Stomach (tissue), 9 donors: Measurements from ENCODE around the gene CSNK1G1. TPM values are rescaled to one million over a fixed set of nuclear protein-coding genes. Genes with fewer than 3 reads are reported as not detected.

ENCODE experiments used
- DNase-seq, 2 donors: peaks; one replicate each; pipeline versions ENCODE4 v3.0.0 to v3.0.0-alpha.2; 2013 to 2019
- H3K27ac ChIP-seq, 5 donors: fragments of 200-600 bp in 4 of 5; sonication (generic) in 4 of 5; one replicate each; pipeline ENCODE4 v1.5.1; 2013 to 2019; ENCODE audit warnings: mild to moderate bottlenecking in 1 of 5, moderate library complexity in 1 of 5
- H3K27me3 ChIP-seq, 3 donors: fragments of 200-600 bp; sonication (generic); one replicate each; pipeline ENCODE4 v1.5.1; 2017 to 2019; ENCODE audit warnings: mixed run types in 1 of 3
- H3K36me3 ChIP-seq, 4 donors: fragments of 200-600 bp; sonication (generic); 1 replicate in 3 of 4; 2 replicates in 1 of 4; pipeline ENCODE4 v1.5.1; 2016 to 2019
- H3K4me1 ChIP-seq, 4 donors: fragments of 200-600 bp; sonication (generic); one replicate each; pipeline ENCODE4 v1.5.1; 2016 to 2019
- H3K4me3 ChIP-seq, 4 donors: fragments of 200-600 bp; sonication (generic) in 3 of 4; one replicate each; pipeline ENCODE4 v1.5.1; 2016 to 2019; ENCODE audit warnings: mild to moderate bottlenecking in 1 of 4
- H3K9me3 ChIP-seq, 4 donors: fragments of 200-600 bp; sonication (generic); one replicate each; pipeline ENCODE4 v1.5.1; 2016 to 2019
- EP300 ChIP-seq: sonication (generic); formaldehyde crosslinking; IDR thresholded peaks from one replicate; pipeline ENCODE4 v1.6.1; 2017; ENCODE audit warnings: antibody characterized with exemption
- POLR2A ChIP-seq, 4 donors: fragments of 450-650 bp; IDR thresholded peaks; one replicate each; pipeline ENCODE4 v1.6.1; 2016; ENCODE audit warnings: antibody characterized with exemption in 4 of 4, control low read depth in 2 of 4, mild to moderate bottlenecking in 1 of 4, moderate library complexity in 1 of 4
- POLR2AphosphoS5 ChIP-seq, 3 donors: sonication (generic); formaldehyde crosslinking; IDR thresholded peaks; one replicate each; pipeline ENCODE4 v1.6.1; 2016; ENCODE audit warnings: antibody characterized with exemption in 3 of 3
- WGBS, 5 donors: extraction: QIAGEN DNeasy Blood & Tissue Kit in 3 of 5; methylation state at CpG; one replicate each; pipeline versions ENCODE4 v1.1.5 to v1.1.7; 2013 to 2018; 5-methylcytosine and 5-hydroxymethylcytosine counted together
- intact Hi-C: fragments of 100-400 bp; cut with DNase I; formaldehyde crosslinking; loops from one replicate; pipeline ENCODE4 v1.15.1; 2023; ENCODE audit warnings: low total_unique reads
- polyA plus RNA-seq, 3 donors: library from polyadenylated mRNA; stranded (reverse); fragments of 200-250 nt; gene quantifications; one replicate each; pipeline ENCODE4 v1.2.3, GENCODE V29; 2013
- total RNA-seq, 5 donors: library from RNA; depleted of rRNA; stranded (reverse); fragments of >200 nt; gene quantifications; one replicate each; pipeline versions ENCODE4 v1.1.0 to v1.2.3, GENCODE V29; 2014 to 2016
- TF ChIP-seq, protein P1 (sequence below), 7 experiments: fragments of 450-650 bp in 4 of 7; fragments of 200-600 bp in 3 of 7; sonication (generic) in 3 of 7; IDR thresholded peaks; one replicate each; pipeline ENCODE4 v1.5.1; 2016 to 2019; ENCODE audit warnings: antibody characterized with exemption in 7 of 7, control low read depth in 2 of 7, mild to moderate bottlenecking in 1 of 7
- donor health status: healthy with polysubstance abuse.
- donor health status: Bipolar disorder and iron deficiency.
- donor health status: healthy.

Gene CSNK1G1
- total and polyA plus RNA-seq, 8 donors: 2.4 to 63.1 (median 5.4) TPM

GRCh38 chr15:64213646-64214045, 142.3 kb downstream of the CSNK1G1 start:
- Histone ChIP-seq H3K27ac (no peak overlapping the region), H3K4me3 (no peak overlapping the region), H3K9me3 (no peaks in the 10 kb centered on the region), H3K36me3 (peaks cover 3 to 35% (median 31%) of the 10 kb centered on the region in 4 donors), H3K4me1 (peaks cover 0 to 10% (median 4%) of the 10 kb centered on the region in 4 donors), H3K27me3 (no peaks in the 10 kb centered on the region)
- DNase-seq: no peak
- intact Hi-C loops: loop anchor here (10.0 kb wide), 1 partner anchor 141 kb away; the partner anchor contains the start of gene CSNK1G1
- 83 to 91% (median 88%) methylated on average over 3 of the region's 3 CpGs for WGBS, 5 donors
- TF ChIP-seq, protein P1, sequence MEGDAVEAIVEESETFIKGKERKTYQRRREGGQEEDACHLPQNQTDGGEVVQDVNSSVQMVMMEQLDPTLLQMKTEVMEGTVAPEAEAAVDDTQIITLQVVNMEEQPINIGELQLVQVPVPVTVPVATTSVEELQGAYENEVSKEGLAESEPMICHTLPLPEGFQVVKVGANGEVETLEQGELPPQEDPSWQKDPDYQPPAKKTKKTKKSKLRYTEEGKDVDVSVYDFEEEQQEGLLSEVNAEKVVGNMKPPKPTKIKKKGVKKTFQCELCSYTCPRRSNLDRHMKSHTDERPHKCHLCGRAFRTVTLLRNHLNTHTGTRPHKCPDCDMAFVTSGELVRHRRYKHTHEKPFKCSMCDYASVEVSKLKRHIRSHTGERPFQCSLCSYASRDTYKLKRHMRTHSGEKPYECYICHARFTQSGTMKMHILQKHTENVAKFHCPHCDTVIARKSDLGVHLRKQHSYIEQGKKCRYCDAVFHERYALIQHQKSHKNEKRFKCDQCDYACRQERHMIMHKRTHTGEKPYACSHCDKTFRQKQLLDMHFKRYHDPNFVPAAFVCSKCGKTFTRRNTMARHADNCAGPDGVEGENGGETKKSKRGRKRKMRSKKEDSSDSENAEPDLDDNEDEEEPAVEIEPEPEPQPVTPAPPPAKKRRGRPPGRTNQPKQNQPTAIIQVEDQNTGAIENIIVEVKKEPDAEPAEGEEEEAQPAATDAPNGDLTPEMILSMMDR (IDR thresholded peaks at IDR 0.05): no peak
- no peak for TF ChIP-seq POLR2AphosphoS5 (IDR thresholded peaks at IDR 0.05)
- TF ChIP-seq POLR2A (IDR thresholded peaks at IDR 0.05): no peak
- no peak for TF ChIP-seq EP300

DNA sequence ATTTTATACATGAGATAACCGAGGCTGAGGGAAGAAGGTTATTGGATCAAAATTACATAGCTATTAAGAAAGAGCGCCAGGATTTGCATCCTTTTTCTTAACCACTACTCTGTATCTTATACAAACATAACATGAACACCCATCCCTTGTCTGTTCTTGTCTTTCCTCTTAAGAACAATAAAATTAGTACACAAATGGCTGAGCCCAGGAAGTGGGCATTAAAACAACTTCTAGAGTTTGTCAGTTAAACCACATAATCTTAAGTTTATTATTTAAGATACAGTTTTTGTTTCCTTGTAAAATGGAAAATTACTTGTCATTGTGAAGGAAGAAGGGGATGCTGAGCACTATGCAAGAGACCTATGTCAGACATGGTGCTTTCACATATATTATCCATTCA, 144.3 kb downstream of the CSNK1G1 start:
- 81 to 96% (median 90%) methylated on average over 2 of the region's 2 CpGs for WGBS, 5 donors
- H3K4me3 ChIP-seq: no peak overlapping the region
- intact Hi-C loops: loop anchor here (10.0 kb wide), 1 partner anchor 143 kb away; the partner anchor contains the start of gene CSNK1G1
- no peak for TF ChIP-seq EP300
- TF ChIP-seq POLR2AphosphoS5 (IDR thresholded peaks at IDR 0.05): no peak
- TF ChIP-seq, protein P1 (IDR thresholded peaks at IDR 0.05): no peak
- no peak for TF ChIP-seq POLR2A (IDR thresholded peaks at IDR 0.05)
- H3K9me3 ChIP-seq: no peaks in the 10 kb centered on the region
- peaks cover 3 to 45% (median 38%) of the 10 kb centered on the region in 4 donors for H3K36me3 ChIP-seq
- no peak for DNase-seq
- H3K4me1 ChIP-seq: peaks cover 0 to 3% (median under 1%) of the 10 kb centered on the region in 4 donors
- no peaks in the 10 kb centered on the region for H3K27me3 ChIP-seq
- no peak overlapping the region for H3K27ac ChIP-seq

DNA sequence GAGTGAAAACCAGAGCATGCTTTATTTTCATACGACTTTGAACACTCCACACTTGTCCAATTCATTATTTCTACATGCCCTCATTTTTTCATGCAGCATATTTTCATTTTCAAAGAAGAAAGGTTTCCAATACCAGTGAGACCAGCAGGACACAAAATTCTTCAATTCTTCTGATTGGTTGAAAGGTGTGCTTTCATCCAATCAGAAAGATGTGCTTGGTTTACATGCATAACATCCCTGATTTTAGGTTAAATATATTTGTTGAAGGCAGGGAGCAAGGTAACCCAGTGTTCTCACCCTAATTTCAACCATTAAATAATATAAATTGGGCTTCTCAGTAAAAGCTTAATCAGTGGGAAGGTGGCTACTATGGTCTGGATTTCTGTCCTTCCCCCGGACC, 145.6 kb downstream of the CSNK1G1 start:
- intact Hi-C loops: loop anchor here (10.0 kb wide), 1 partner anchor 144 kb away; the partner anchor contains the start of gene CSNK1G1
- peaks cover 0 to 45% (median 37%) of the 10 kb centered on the region in 4 donors for H3K36me3 ChIP-seq
- 59 to 82% (median 71%) methylated on average over 2 of the region's 2 CpGs for WGBS, 5 donors
- TF ChIP-seq POLR2A (IDR thresholded peaks at IDR 0.05) (no peak), POLR2AphosphoS5 (IDR thresholded peaks at IDR 0.05) (no peak), EP300 (no peak)
- TF ChIP-seq, protein P1 (IDR thresholded peaks at IDR 0.05): no peak
- no peaks in the 10 kb centered on the region for H3K27me3 ChIP-seq
- H3K9me3 ChIP-seq: no peaks in the 10 kb centered on the region
- no peaks in the 10 kb centered on the region for H3K4me1 ChIP-seq
- H3K27ac ChIP-seq: no peak overlapping the region
- no peak for DNase-seq
- H3K4me3 ChIP-seq: no peak overlapping the region

- Histone ChIP-seq H3K9me3 (no peaks in the 10 kb centered on the region), H3K4me1 (no peaks in the 10 kb centered on the region), H3K36me3 (peaks cover 0 to 46% (median 40%) of the 10 kb centered on the region in 4 donors), H3K27ac (no peak overlapping the region), H3K4me3 (no peak overlapping the region), H3K27me3 (no peaks in the 10 kb centered on the region)
- intact Hi-C loops: loop anchor here (10.0 kb wide), 1 partner anchor 145 kb away; the partner anchor contains the start of gene CSNK1G1
- 34 to 46% (median 38%) methylated on average over 3 of the region's 3 CpGs for WGBS, 5 donors
- TF ChIP-seq EP300: no peak
- TF ChIP-seq, protein P1 (IDR thresholded peaks at IDR 0.05): peak in 4 of 7 experiments; percentile 23 to 30 (median 24)
- DNase-seq: peak in 1 of 2 donors; percentile 74
Measured at GRCh38 chr15:64209680-64210334, 146.2 kb downstream of the CSNK1G1 start.
